ENCODE results near the gene MANSC4.

DNA sequence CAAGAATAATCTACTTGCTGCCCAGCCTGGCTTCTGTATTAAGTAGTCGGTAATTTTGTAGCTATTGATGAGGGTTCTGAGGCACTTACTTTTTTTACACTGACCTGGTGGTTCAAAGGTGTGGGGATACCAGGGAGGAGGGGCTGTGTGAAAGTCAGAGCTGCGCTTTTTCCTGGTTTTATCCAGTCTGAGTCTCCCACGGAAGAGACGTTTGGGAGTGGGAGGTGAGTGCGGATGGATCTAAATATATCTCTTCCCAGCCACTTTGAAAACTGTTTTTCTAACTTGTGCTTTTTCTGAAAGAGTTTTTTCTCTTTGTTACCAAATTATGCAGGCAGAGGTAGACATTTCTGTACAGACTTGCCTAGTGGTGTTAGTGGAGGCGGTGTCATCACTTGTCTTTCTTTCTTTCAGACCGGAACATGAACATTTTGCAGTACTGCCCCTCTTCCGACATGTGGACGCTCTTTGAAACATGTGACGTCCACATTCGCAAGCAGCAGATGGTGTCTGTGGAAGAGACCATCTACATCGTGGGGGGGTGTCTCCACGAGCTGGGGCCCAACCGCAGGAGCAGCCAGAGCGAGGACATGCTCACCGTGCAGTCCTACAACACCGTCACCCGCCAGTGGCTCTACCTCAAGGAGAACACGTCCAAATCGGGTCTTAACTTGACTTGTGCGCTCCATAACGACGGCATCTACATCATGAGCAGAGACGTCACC is 17.4 kb upstream of the MANSC4 start:
- no peak for TF ChIP-seq REST (IDR thresholded peaks at IDR 0.05; ENCODE audit: low read depth, low read length)
- TF ChIP-seq EZH2 (IDR thresholded peaks at IDR 0.05; ENCODE audit: borderline replicate concordance, control insufficient read depth, low read depth, low read length): no peak
- TF ChIP-seq SRF (IDR thresholded peaks at IDR 0.05; ENCODE audit: low read depth in 2 of 2, low read length in 2 of 2): no peak
- TF ChIP-seq CTCF (IDR thresholded peaks at IDR 0.05 in 2 of 3, conservative IDR thresholded peaks at IDR 0.05 in 1 of 3; ENCODE audit: control insufficient read depth in 2 of 3, extremely low read depth in 1 of 3, insufficient read depth in 1 of 3, low read depth in 3 of 3, low read length in 3 of 3): no peak
- TF ChIP-seq POLR2A (IDR thresholded peaks at IDR 0.05; ENCODE audit: low read depth, low read length): no peak
- TF ChIP-seq RB1 (IDR thresholded peaks at IDR 0.05; ENCODE audit: borderline replicate concordance): no peak
- no peak for TF ChIP-seq MXI1 (IDR thresholded peaks at IDR 0.05; ENCODE audit: low read depth, low read length)
- no peak for TF ChIP-seq USF2 (IDR thresholded peaks at IDR 0.05; ENCODE audit: borderline replicate concordance, low read depth, low read length)
- TF ChIP-seq TAF1 (IDR thresholded peaks at IDR 0.05; ENCODE audit: borderline replicate concordance, low read depth, low read length): no peak

Data from GM12878 (cell line).